Measurements from ENCODE around the gene CCDC85C. TPM values are rescaled to one million over a fixed set of nuclear protein-coding genes. Genes with fewer than 3 reads are reported as not detected.

The CCDC85C gene
- total and polyA plus RNA-seq, 9 donors, result 2.1 to 28.4 (median 13.1) TPM

DNA sequence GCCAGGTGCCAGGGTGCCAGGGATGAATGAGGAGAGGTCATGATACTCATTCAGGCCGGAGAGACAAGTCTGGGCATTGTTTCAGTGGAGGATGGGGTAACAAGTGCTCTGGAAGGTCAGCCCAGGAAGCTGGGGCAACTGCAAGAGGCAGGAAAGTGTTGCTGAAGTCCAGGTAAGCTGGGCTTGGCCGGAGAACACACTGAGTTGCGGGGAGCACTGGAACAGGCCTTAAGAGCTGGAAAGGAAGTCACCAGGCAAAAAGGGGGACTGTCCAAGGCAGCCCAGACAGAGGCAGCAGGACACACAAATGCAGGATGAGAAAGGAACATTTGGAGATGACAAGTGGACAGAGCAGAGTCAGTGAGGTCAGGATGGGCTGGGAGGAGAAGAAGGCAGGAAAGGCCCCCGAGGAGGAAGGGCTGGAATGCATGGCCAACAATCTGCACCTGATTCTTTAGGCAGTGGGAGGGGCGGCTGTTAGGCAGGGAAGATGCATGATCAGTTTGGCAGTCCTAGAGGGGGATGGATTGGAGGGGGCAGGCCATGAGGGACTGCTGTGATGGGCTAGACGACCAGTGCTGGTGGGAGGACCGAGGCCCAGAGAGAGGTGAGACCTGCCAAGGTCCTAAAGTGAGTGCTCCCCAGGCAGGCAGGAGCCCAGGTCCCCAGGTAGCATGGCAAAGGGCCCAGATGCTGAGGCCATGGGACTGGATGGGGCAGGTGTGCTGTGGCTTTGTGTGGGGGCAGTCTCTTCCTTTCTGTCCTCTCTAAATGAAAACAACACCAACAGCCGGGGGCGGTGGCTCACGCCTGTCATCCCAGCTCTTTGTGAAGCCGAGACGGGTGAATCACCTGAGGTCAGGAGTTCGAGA lies 23.7 kb upstream of the CCDC85C start:
- peaks cover 1% of the 10 kb centered on the region for H3K4me1 ChIP-seq (ENCODE audit: insufficient read depth)
- 80 to 85% (median 84%) methylated on average over 13 of the region's 13 CpGs for WGBS, 3 donors
- no peaks in the 10 kb centered on the region for H3K27me3 ChIP-seq
- H3K9me3 ChIP-seq, result no peaks in the 10 kb centered on the region
- H3K4me3 ChIP-seq, result no peak overlapping the region
- DNase-seq, result no peak
- intact Hi-C loops (cut with DNase I), result loop anchor here (2.0 to 5.0 kb wide), 3 partner anchors 65 to 111 kb away; no protein-coding TSS in a partner anchor
- no peaks in the 10 kb centered on the region for H3K36me3 ChIP-seq
- no peak overlapping the region for H3K27ac ChIP-seq
- TF ChIP-seq, protein P1, sequence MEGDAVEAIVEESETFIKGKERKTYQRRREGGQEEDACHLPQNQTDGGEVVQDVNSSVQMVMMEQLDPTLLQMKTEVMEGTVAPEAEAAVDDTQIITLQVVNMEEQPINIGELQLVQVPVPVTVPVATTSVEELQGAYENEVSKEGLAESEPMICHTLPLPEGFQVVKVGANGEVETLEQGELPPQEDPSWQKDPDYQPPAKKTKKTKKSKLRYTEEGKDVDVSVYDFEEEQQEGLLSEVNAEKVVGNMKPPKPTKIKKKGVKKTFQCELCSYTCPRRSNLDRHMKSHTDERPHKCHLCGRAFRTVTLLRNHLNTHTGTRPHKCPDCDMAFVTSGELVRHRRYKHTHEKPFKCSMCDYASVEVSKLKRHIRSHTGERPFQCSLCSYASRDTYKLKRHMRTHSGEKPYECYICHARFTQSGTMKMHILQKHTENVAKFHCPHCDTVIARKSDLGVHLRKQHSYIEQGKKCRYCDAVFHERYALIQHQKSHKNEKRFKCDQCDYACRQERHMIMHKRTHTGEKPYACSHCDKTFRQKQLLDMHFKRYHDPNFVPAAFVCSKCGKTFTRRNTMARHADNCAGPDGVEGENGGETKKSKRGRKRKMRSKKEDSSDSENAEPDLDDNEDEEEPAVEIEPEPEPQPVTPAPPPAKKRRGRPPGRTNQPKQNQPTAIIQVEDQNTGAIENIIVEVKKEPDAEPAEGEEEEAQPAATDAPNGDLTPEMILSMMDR (IDR thresholded peaks at IDR 0.05), result no peak
- TF ChIP-seq EP300 (IDR thresholded peaks at IDR 0.05), result no peak
- TF ChIP-seq POLR2A (IDR thresholded peaks at IDR 0.05), result no peak

DNA sequence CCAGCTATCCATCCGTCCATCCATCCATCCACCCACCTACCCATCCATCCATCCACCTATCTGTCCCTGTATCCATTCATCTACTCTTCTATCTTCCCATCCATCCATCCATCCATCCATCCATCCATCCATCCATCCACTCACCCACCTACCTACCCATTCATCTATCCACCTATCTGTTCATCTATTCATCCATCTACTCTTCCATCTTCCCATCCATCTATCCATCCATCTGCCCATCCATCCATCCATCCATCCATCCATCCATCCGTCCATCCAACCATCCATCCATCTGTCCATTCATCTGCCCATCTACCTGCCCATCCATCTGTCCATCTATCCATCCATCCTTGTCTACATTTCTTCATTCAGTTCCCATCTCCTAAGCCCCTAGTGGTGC lies 23.1 kb upstream of the CCDC85C start:
- TF ChIP-seq EP300 (IDR thresholded peaks at IDR 0.05), result no peak
- no peak for TF ChIP-seq POLR2A (IDR thresholded peaks at IDR 0.05)
- TF ChIP-seq, protein P1 (IDR thresholded peaks at IDR 0.05), result no peak
- Histone ChIP-seq H3K4me3 (no peak overlapping the region), H3K27ac (no peak overlapping the region), H3K9me3 (no peaks in the 10 kb centered on the region), H3K27me3 (no peaks in the 10 kb centered on the region), H3K4me1 (ENCODE audit: insufficient read depth) (peaks cover 1% of the 10 kb centered on the region), H3K36me3 (no peaks in the 10 kb centered on the region)
- intact Hi-C loops (cut with DNase I), result loop anchor here in 1 of 4 donors (5.0 kb wide), 1 partner anchor 65 kb away; no protein-coding TSS in a partner anchor
- DNase-seq, result no peak
- WGBS, 3 donors, result 90 to 95% (median 93%) methylated on average over 2 of the region's 2 CpGs

DNA sequence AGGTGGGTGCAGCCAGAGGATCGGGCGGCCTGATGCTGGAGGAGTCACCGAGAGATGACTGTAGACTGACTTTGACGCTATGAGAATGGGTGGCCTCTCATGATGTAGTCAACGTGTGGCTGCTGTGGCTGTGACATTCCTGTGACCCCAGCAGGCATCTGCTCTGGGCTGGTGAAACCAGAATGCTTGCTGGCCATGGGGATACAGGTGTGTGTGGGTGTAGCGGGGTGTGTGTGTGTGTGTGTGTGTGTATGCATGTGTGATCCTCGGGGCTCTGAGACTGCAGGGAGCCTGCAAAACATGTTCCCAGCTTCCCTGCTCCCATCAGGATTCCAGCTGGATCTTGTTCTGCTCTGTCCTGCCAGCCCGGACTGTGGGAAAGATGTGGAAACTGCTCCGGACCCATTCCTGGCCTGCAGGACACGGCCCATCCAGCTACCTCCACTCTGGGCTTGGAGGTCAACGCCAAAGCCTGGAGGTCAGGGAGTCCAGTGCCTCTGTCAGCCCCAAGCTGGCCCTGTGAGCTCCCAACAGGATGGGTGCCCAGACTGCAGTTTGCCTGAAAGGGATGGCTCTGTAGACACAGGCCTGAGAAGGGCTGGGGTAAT lies 22.1 kb upstream of the CCDC85C start:
- peaks cover 1% of the 10 kb centered on the region for H3K4me1 ChIP-seq (ENCODE audit: insufficient read depth)
- no peak for TF ChIP-seq POLR2A (IDR thresholded peaks at IDR 0.05)
- TF ChIP-seq EP300 (IDR thresholded peaks at IDR 0.05), result no peak
- TF ChIP-seq, protein P1 (IDR thresholded peaks at IDR 0.05), result no peak
- no peaks in the 10 kb centered on the region for H3K27me3 ChIP-seq
- no peak overlapping the region for H3K27ac ChIP-seq
- WGBS, 3 donors, result 55 to 75% (median 70%) methylated on average over 11 of the region's 11 CpGs
- H3K9me3 ChIP-seq, result no peaks in the 10 kb centered on the region
- H3K4me3 ChIP-seq, result no peak overlapping the region
- intact Hi-C loops (cut with DNase I), result loop anchor here in 1 of 4 donors (5.0 kb wide), 1 partner anchor 64 kb away; no protein-coding TSS in a partner anchor
- DNase-seq, result no peak
- no peaks in the 10 kb centered on the region for H3K36me3 ChIP-seq

- Histone ChIP-seq H3K36me3 (no peaks in the 10 kb centered on the region), H3K4me3 (no peak overlapping the region), H3K27me3 (no peaks in the 10 kb centered on the region), H3K4me1 (ENCODE audit: insufficient read depth) (peaks cover 1% of the 10 kb centered on the region), H3K9me3 (no peaks in the 10 kb centered on the region), H3K27ac (no peak overlapping the region)
- TF ChIP-seq EP300 (IDR thresholded peaks at IDR 0.05), result no peak
- TF ChIP-seq, protein P1 (IDR thresholded peaks at IDR 0.05), result no peak
- TF ChIP-seq POLR2A (IDR thresholded peaks at IDR 0.05), result no peak
- DNase-seq, result no peak
- intact Hi-C loops (cut with DNase I), result loop anchor here in 1 of 4 donors (5.0 kb wide), 1 partner anchor 63 kb away; no protein-coding TSS in a partner anchor
- WGBS, 3 donors, result 75 to 97% (median 89%) methylated on average over 2 to 3 of the region's 3 CpGs
These were observed 21.5 kb upstream of the CCDC85C start for GRCh38 chr14:99625476-99625875.

Measured in ovary (tissue), 9 donors.